ENCODE data around the gene TOX2.

TOX2 gene

GRCh38 chr20:44106615-44107014 is 192.0 kb downstream of the TOX2 start:
- no peak for DNase-seq
- peaks cover 7% of the 10 kb centered on the region for H3K27me3 ChIP-seq (replicated peaks; ENCODE audit: control insufficient read depth, insufficient read depth, low read length, poor library complexity, severe bottlenecking)
- H3K9me3 ChIP-seq (ENCODE audit: control insufficient read depth, low read length): peaks cover 6% of the 10 kb centered on the region
- H3K4me3 ChIP-seq (ENCODE audit: insufficient read depth, low read depth, low read length, poor library complexity, severe bottlenecking): no peak overlapping the region
- no peak overlapping the region for H3K27ac ChIP-seq (ENCODE audit: insufficient read depth, low read length, poor library complexity, severe bottlenecking)
- no peaks in the 10 kb centered on the region for H3K4me1 ChIP-seq (ENCODE audit: control insufficient read depth, insufficient read depth, low read length, poor library complexity, severe bottlenecking)
- no peaks in the 10 kb centered on the region for H3K36me3 ChIP-seq (ENCODE audit: control insufficient read depth, insufficient read depth, low read length)

GRCh38 chr20:44109951-44110361 is 195.3 kb downstream of the TOX2 start:
- peaks cover 3% of the 10 kb centered on the region for H3K27me3 ChIP-seq (replicated peaks; ENCODE audit: control insufficient read depth, insufficient read depth, low read length, poor library complexity, severe bottlenecking)
- H3K9me3 ChIP-seq (ENCODE audit: control insufficient read depth, low read length): peaks cover 6% of the 10 kb centered on the region
- DNase-seq: no peak

GRCh38 chr20:44110816-44111568 is 196.3 kb downstream of the TOX2 start:
- DNase-seq: no peak
- Histone ChIP-seq H3K27ac (ENCODE audit: insufficient read depth, low read length, poor library complexity, severe bottlenecking) (no peak overlapping the region), H3K4me1 (ENCODE audit: control insufficient read depth, insufficient read depth, low read length, poor library complexity, severe bottlenecking) (no peaks in the 10 kb centered on the region), H3K4me3 (ENCODE audit: insufficient read depth, low read depth, low read length, poor library complexity, severe bottlenecking) (no peak overlapping the region), H3K36me3 (ENCODE audit: control insufficient read depth, insufficient read depth, low read length) (no peaks in the 10 kb centered on the region), H3K9me3 (ENCODE audit: control insufficient read depth, low read length) (peaks cover 6% of the 10 kb centered on the region), H3K27me3 (replicated peaks; ENCODE audit: control insufficient read depth, insufficient read depth, low read length, poor library complexity, severe bottlenecking) (peaks cover 13% of the 10 kb centered on the region)

More at GRCh38 chr20:44109951-44110361, 195.3 kb downstream of the TOX2 start:
- no peaks in the 10 kb centered on the region for H3K36me3 ChIP-seq (ENCODE audit: control insufficient read depth, insufficient read depth, low read length)
- no peak overlapping the region for H3K4me3 ChIP-seq (ENCODE audit: insufficient read depth, low read depth, low read length, poor library complexity, severe bottlenecking)
- H3K27ac ChIP-seq (ENCODE audit: insufficient read depth, low read length, poor library complexity, severe bottlenecking): no peak overlapping the region
- H3K4me1 ChIP-seq (ENCODE audit: control insufficient read depth, insufficient read depth, low read length, poor library complexity, severe bottlenecking): no peaks in the 10 kb centered on the region

GRCh38 chr20:44111712-44112335 is 197.2 kb downstream of the TOX2 start:
- Histone ChIP-seq H3K4me3 (ENCODE audit: insufficient read depth, low read depth, low read length, poor library complexity, severe bottlenecking) (no peak overlapping the region), H3K9me3 (ENCODE audit: control insufficient read depth, low read length) (peaks cover 6% of the 10 kb centered on the region), H3K36me3 (ENCODE audit: control insufficient read depth, insufficient read depth, low read length) (no peaks in the 10 kb centered on the region), H3K27ac (ENCODE audit: insufficient read depth, low read length, poor library complexity, severe bottlenecking) (no peak overlapping the region), H3K27me3 (replicated peaks; ENCODE audit: control insufficient read depth, insufficient read depth, low read length, poor library complexity, severe bottlenecking) (peaks cover 19% of the 10 kb centered on the region), H3K4me1 (ENCODE audit: control insufficient read depth, insufficient read depth, low read length, poor library complexity, severe bottlenecking) (no peaks in the 10 kb centered on the region)
- no peak for DNase-seq

DNA sequence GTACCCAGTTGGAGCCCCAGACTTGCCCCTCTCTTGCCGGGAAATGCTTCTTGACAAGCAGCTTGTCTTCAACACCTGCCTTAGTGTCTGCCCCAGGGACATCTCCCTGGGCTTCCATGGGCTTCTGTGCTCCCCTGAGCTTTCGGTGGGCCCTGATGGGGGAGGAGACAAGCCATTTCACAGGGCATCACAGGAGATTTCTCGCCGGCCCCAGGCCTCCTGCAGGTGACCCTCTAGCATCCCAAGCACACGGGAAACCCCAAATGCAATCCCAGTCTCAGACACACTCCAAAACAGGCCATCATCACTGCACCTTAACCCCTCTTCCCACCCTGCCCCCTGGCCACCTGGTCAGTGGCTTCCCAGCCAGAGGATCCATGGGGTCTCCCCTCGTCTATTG is 197.8 kb downstream of the TOX2 start:
- Histone ChIP-seq H3K9me3 (ENCODE audit: control insufficient read depth, low read length) (peaks cover 6% of the 10 kb centered on the region), H3K27ac (ENCODE audit: insufficient read depth, low read length, poor library complexity, severe bottlenecking) (no peak overlapping the region), H3K4me1 (ENCODE audit: control insufficient read depth, insufficient read depth, low read length, poor library complexity, severe bottlenecking) (no peaks in the 10 kb centered on the region), H3K4me3 (ENCODE audit: insufficient read depth, low read depth, low read length, poor library complexity, severe bottlenecking) (no peak overlapping the region), H3K27me3 (replicated peaks; ENCODE audit: control insufficient read depth, insufficient read depth, low read length, poor library complexity, severe bottlenecking) (peaks cover 19% of the 10 kb centered on the region), H3K36me3 (ENCODE audit: control insufficient read depth, insufficient read depth, low read length) (no peaks in the 10 kb centered on the region)
- DNase-seq: no peak

DNA sequence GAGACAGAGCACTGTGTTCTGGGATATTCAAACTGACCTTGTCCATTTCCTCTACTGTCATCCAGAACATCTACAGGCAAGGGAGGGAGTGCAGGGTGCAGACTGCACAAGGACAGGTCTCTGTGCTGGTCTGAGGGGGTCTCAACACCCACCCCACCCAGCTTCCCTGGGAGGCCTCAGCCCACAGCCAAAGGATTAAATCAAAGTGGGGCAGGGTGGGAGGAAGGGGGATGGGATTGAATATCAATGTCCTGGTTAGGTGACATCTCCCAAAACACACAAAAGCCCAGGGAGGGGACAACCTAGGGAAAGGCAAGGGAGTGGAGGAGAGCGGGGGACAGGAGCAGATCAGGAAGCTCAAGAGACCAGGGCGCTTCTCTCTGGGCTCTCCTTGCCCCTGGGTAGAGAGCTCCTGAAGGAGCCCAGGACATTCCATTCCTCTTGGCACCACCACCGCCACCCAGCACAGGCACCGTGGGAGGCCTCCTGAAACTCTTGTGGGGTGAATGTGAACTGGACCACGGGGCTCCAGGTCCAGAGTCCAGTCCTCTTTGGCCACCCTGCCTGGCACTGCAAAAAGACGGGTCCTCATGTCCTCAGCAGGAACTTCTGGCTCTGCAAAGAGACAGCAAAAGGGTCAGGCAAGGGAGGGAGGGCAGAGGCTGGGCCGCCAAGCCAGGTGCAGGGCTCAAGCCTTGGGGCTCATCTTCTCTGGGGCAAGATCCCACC is 198.4 kb downstream of the TOX2 start:
- H3K4me1 ChIP-seq (ENCODE audit: control insufficient read depth, insufficient read depth, low read length, poor library complexity, severe bottlenecking): no peaks in the 10 kb centered on the region

GRCh38 chr20:44113618-44114376 is 199.1 kb downstream of the TOX2 start:
- no peak for DNase-seq
- Histone ChIP-seq H3K36me3 (ENCODE audit: control insufficient read depth, insufficient read depth, low read length) (no peaks in the 10 kb centered on the region), H3K27me3 (replicated peaks; ENCODE audit: control insufficient read depth, insufficient read depth, low read length, poor library complexity, severe bottlenecking) (peaks cover 19% of the 10 kb centered on the region)

More for the DNA sequence above, 198.4 kb downstream of the TOX2 start:
- Histone ChIP-seq H3K4me3 (ENCODE audit: insufficient read depth, low read depth, low read length, poor library complexity, severe bottlenecking) (no peak overlapping the region), H3K9me3 (ENCODE audit: control insufficient read depth, low read length) (peaks cover 2% of the 10 kb centered on the region), H3K27ac (ENCODE audit: insufficient read depth, low read length, poor library complexity, severe bottlenecking) (no peak overlapping the region), H3K36me3 (ENCODE audit: control insufficient read depth, insufficient read depth, low read length) (no peaks in the 10 kb centered on the region), H3K27me3 (replicated peaks; ENCODE audit: control insufficient read depth, insufficient read depth, low read length, poor library complexity, severe bottlenecking) (peaks cover 19% of the 10 kb centered on the region)
- no peak for DNase-seq

GRCh38 chr20:44115181-44115580 is 200.5 kb downstream of the TOX2 start:
- Histone ChIP-seq H3K27me3 (replicated peaks; ENCODE audit: control insufficient read depth, insufficient read depth, low read length, poor library complexity, severe bottlenecking) (peaks cover 19% of the 10 kb centered on the region), H3K36me3 (ENCODE audit: control insufficient read depth, insufficient read depth, low read length) (no peaks in the 10 kb centered on the region), H3K4me3 (ENCODE audit: insufficient read depth, low read depth, low read length, poor library complexity, severe bottlenecking) (no peak overlapping the region), H3K27ac (ENCODE audit: insufficient read depth, low read length, poor library complexity, severe bottlenecking) (no peak overlapping the region), H3K9me3 (ENCODE audit: control insufficient read depth, low read length) (no peaks in the 10 kb centered on the region), H3K4me1 (ENCODE audit: control insufficient read depth, insufficient read depth, low read length, poor library complexity, severe bottlenecking) (no peaks in the 10 kb centered on the region)
- no peak for DNase-seq

More at GRCh38 chr20:44113618-44114376, 199.1 kb downstream of the TOX2 start:
- H3K4me1 ChIP-seq (ENCODE audit: control insufficient read depth, insufficient read depth, low read length, poor library complexity, severe bottlenecking): no peaks in the 10 kb centered on the region
- H3K4me3 ChIP-seq (ENCODE audit: insufficient read depth, low read depth, low read length, poor library complexity, severe bottlenecking): no peak overlapping the region
- no peaks in the 10 kb centered on the region for H3K9me3 ChIP-seq (ENCODE audit: control insufficient read depth, low read length)
- H3K27ac ChIP-seq (ENCODE audit: insufficient read depth, low read length, poor library complexity, severe bottlenecking): no peak overlapping the region

DNA sequence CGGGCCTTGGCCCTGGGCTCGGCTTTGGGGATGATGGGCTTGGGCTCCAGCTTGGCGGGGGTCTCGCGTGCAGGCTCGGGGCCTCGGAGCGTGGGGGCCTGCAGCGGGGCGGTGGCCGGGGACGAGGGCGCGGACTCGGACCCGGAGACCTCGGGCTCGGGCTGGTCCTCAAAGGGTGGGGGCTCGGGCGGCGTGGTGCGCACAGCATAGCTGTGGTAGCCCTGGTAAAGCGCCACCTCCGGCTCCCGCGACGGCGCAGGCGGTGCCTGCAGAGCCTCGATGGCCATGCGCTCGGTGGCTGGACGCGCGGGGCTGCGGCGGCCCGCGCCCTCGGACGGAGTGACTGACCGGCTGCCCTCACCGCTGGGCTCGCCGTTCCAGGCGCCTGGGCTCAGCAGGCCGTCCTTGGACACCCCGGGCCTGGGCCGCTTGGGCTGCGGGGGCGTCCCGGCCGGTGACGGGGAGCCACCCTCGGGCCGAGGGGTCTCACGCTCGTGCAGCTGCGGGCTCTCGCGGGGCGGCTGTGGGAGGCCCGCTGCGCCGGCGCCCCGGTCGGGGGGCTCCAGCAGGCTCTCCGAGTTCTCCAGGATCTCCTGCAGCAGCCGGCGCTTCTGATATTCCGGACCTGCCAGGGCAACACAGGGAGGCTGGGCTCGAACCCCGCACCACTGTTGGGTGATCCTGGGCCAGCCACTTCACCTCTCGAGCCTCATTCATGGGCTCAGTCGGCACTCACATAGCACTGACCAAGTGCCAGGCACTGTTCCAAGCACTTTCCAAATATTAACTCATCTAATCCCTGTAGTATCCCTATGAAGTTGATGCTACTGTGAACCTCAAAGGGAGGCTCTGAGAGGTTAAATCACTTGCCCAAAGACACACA is 201.4 kb downstream of the TOX2 start:
- Histone ChIP-seq H3K4me3 (ENCODE audit: insufficient read depth, low read depth, low read length, poor library complexity, severe bottlenecking) (no peak overlapping the region), H3K4me1 (ENCODE audit: control insufficient read depth, insufficient read depth, low read length, poor library complexity, severe bottlenecking) (no peaks in the 10 kb centered on the region), H3K9me3 (ENCODE audit: control insufficient read depth, low read length) (no peaks in the 10 kb centered on the region), H3K27ac (ENCODE audit: insufficient read depth, low read length, poor library complexity, severe bottlenecking) (no peak overlapping the region), H3K27me3 (replicated peaks; ENCODE audit: control insufficient read depth, insufficient read depth, low read length, poor library complexity, severe bottlenecking) (peaks cover 19% of the 10 kb centered on the region), H3K36me3 (ENCODE audit: control insufficient read depth, insufficient read depth, low read length) (no peaks in the 10 kb centered on the region)
- DNase-seq: no peak
